A673 (cell line): ENCODE data around the gene MYO18B.
"Not testable (repeated sequence)": the region's sequence is repeated elsewhere in the genome, so short reads cannot be mapped to it uniquely, and the experiment has no call there.

Source experiments
- EZH2 ChIP-seq: fragments of 200-600 bp; sonication (generic); IDR thresholded peaks from 2 replicates; pipeline ENCODE4 v1.6.1; 2017; ENCODE audit warnings: borderline replicate concordance, low read depth, mild to moderate bottlenecking, mixed read lengths, antibody characterized with exemption, low read length; ENCODE audit not compliant: poor library complexity, severe bottlenecking
- TF ChIP-seq, protein P1 (sequence below): fragments of 300-800, 200-600 bp; sonication (generic); conservative IDR thresholded peaks from 2 replicates; pipeline ENCODE4 v1.5.1; 2017; ENCODE audit warnings: low read depth, mild to moderate bottlenecking, antibody characterized with exemption, low read length, moderate library complexity, mixed read lengths

DNA sequence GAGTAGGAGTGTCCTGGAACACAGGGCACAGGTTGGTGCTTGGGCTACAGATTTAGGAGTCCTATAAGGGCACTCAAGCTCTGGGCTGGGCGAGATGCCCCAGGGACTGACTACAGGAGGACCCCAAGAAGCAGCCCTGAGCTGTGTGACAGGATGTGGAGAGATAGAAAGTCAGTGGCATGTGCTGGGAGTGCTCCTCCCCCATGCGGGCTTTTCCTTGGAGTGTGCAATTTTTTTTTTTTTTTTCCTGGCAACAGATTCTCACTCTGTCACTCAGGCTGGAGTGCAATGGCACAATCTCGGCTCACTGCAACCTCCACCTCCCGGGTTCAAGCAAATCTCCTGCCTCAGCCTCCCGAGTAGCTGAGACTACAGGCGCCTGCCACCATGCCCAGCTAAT lies 33.6 kb upstream of the MYO18B start:
- TF ChIP-seq, protein P1, sequence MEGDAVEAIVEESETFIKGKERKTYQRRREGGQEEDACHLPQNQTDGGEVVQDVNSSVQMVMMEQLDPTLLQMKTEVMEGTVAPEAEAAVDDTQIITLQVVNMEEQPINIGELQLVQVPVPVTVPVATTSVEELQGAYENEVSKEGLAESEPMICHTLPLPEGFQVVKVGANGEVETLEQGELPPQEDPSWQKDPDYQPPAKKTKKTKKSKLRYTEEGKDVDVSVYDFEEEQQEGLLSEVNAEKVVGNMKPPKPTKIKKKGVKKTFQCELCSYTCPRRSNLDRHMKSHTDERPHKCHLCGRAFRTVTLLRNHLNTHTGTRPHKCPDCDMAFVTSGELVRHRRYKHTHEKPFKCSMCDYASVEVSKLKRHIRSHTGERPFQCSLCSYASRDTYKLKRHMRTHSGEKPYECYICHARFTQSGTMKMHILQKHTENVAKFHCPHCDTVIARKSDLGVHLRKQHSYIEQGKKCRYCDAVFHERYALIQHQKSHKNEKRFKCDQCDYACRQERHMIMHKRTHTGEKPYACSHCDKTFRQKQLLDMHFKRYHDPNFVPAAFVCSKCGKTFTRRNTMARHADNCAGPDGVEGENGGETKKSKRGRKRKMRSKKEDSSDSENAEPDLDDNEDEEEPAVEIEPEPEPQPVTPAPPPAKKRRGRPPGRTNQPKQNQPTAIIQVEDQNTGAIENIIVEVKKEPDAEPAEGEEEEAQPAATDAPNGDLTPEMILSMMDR: not testable (repeated sequence)
- TF ChIP-seq EZH2: not testable (repeated sequence)
